Measurements from ENCODE around the gene RPL29. TPM values are rescaled to one million over a fixed set of nuclear protein-coding genes. Genes with fewer than 3 reads are reported as not detected.
A peak's percentile ranks its signal among the peaks of the same experiment; 100 is the strongest.

Gene RPL29
- total RNA-seq, 1 donor from 2014 or later = 765 TPM

DNA sequence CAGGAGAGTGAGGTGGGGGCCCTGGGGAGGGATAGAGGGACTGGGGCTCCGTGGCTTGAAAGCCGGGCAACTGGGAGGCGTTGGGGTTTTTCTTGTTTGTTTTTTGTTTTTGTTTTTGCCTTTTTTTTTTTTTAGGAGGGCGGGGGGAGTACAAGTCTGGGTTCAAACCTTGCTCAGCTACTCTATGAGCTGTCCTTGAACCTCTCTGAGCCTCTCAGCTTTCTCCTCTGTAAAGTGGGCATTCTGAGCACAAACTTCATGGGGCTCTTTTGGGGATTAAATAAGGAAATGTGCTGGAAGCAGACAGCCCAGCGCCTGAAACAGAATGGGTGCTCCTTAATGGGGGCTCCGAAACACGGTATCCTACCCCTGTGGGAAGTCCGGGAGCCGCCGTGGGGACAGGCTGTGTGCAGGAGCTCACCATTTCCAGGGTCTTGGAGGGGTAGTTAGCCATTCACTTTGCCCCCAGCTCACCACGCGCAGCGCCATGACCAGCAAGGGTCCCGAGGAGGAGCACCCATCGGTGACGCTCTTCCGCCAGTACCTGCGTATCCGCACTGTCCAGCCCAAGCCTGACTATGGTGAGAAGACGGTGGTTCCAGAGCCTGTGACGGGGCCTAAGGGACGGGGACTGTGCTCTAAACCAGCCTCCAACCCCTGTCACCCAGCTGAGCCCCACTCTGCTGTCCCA lies 12.0 kb downstream of the RPL29 start:
- Histone ChIP-seq H3K4me1 (peaks cover 25% of the 10 kb centered on the region), H3K4me3 (peak overlapping the region; percentile 68), H3K27ac (peak overlapping the region; percentile 95), H3K36me3 (no peaks in the 10 kb centered on the region), H3K9me3 (no peaks in the 10 kb centered on the region), H3K27me3 (ENCODE audit: low read depth) (no peaks in the 10 kb centered on the region)
- no peak for DNase-seq
- ATAC-seq = no peak
- intact Hi-C loops (cut with DNase I) = no loop called here
- no peak for TF ChIP-seq CTCF (IDR thresholded peaks at IDR 0.05)

GRCh38 chr3:51982838-51983577 lies 12.7 kb downstream of the RPL29 start, which contains the start of gene ACY1:
TSS of gene ACY1 (plus strand) at chr3:51983535. CDS start at chr3:51984065, 530 bp downstream.
- DNase-seq = peak; percentile 93
- Histone ChIP-seq H3K9me3 (no peaks in the 10 kb centered on the region), H3K27ac (peak within 1 kb of the TSS; percentile 95), H3K4me1 (peaks cover 25% of the 10 kb centered on the region), H3K27me3 (ENCODE audit: low read depth) (no peaks in the 10 kb centered on the region), H3K36me3 (no peaks in the 10 kb centered on the region), H3K4me3 (peak within 1 kb of the TSS; percentile 68)
- intact Hi-C loops (cut with DNase I) = no loop called here
- TF ChIP-seq CTCF (IDR thresholded peaks at IDR 0.05) = no peak
- ATAC-seq = peak; percentile 94 to 95

GRCh38 chr3:51982352-51982837 lies 13.3 kb downstream of the RPL29 start:
- ATAC-seq (peak; percentile 58 to 60), DNase-seq (no peak)
- TF ChIP-seq CTCF (IDR thresholded peaks at IDR 0.05) = peak; percentile 51
- intact Hi-C loops (cut with DNase I) = no loop called here
- peak overlapping the region; percentile 95 for H3K27ac ChIP-seq
- H3K27me3 ChIP-seq (ENCODE audit: low read depth) = no peaks in the 10 kb centered on the region
- H3K4me3 ChIP-seq = peak overlapping the region; percentile 68
- H3K36me3 ChIP-seq = no peaks in the 10 kb centered on the region
- no peaks in the 10 kb centered on the region for H3K9me3 ChIP-seq
- peaks cover 25% of the 10 kb centered on the region for H3K4me1 ChIP-seq

DNA sequence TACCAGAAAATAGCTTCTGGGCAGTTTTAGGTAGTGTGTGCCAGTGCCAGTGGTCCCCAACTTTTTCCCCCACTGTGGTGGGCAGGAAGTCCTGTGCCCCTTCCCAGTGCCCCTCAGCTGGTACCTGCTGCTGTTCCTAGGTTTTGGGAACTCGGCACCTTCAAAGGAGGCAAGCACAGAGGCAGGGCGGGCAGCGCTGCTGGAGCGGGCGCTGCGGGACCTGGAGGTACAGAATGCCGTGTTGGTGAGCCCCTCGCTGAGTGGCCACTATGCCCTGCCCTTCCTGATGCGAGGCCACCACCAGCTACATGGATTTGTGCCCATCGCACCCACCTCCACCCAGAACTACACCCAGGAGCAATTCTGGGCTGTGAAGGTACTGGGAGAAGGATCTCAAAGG lies 15.4 kb downstream of the RPL29 start:
- DNase-seq (no peak), ATAC-seq (no peak)
- H3K27ac ChIP-seq = peak overlapping the region; percentile 24
- intact Hi-C loops (cut with DNase I) = no loop called here
- no peak overlapping the region for H3K4me3 ChIP-seq
- no peaks in the 10 kb centered on the region for H3K36me3 ChIP-seq
- H3K4me1 ChIP-seq = peaks cover 38% of the 10 kb centered on the region
- H3K27me3 ChIP-seq (ENCODE audit: low read depth) = no peaks in the 10 kb centered on the region
- TF ChIP-seq CTCF (IDR thresholded peaks at IDR 0.05) = no peak
- H3K9me3 ChIP-seq = no peaks in the 10 kb centered on the region

DNA sequence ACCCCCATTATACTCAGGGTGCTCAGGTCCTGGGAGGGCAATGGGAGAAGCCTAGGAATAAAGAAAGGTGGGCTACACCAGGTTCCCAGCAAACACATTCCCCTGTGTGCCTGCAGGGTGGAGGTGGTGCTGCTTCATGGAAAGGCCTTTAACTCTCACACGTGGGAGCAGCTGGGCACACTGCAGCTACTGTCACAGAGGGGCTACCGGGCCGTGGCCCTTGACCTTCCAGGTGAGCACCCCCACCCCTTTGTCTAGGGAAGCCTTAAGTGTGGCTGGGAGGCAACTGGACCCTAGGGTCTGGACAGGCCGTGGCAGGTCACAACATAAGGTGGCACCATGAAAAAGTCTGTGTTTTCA lies 17.6 kb downstream of the RPL29 start:
- intact Hi-C loops (cut with DNase I) = no loop called here
- no peak for ATAC-seq
- Histone ChIP-seq H3K36me3 (no peaks in the 10 kb centered on the region), H3K4me3 (no peak overlapping the region), H3K4me1 (peaks cover 36% of the 10 kb centered on the region), H3K27me3 (ENCODE audit: low read depth) (no peaks in the 10 kb centered on the region), H3K27ac (no peak overlapping the region), H3K9me3 (no peaks in the 10 kb centered on the region)
- no peak for TF ChIP-seq CTCF (IDR thresholded peaks at IDR 0.05)
- no peak for DNase-seq

All from lower lobe of right lung (tissue), 2 donors.